NT2/D1 (cell line): ENCODE measurements around the gene AKAP6.

Source experiments
- YY1 ChIP-seq: IDR thresholded peaks from 2 replicates; pipeline ENCODE4 v1.6.1; 2011; ENCODE audit not compliant: insufficient read length, insufficient read depth
- ZNF274 ChIP-seq: IDR thresholded peaks from 2 replicates; pipeline ENCODE4 v1.6.1; 2011; ENCODE audit warnings: mild to moderate bottlenecking, low read depth, low read length

DNA sequence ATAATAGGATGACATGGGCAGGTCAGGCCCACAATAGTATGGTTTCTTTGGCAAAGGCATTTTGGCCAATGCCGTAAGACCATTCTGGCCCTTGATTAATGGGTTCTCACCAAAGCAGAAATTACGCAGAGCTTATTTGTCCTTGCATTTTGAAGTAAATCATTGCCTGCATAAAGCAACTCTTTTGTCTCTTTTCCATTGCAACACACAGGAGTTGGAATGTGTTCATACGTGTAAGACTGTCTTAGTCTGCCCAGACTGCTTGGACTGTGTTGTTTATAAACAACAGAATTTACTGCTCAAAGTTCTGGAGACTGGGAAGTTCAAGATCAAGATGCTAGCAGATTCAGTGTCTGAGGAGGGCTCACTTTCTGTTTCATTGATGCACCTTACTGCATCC, 506.8 kb downstream of the AKAP6 start:
- no peak for TF ChIP-seq YY1
- TF ChIP-seq ZNF274 = no peak
